HG02588 (cell line): ENCODE measurements around the gene ARGLU1.
"Not testable (repeated sequence)": the region's sequence is repeated elsewhere in the genome, so short reads cannot be mapped to it uniquely, and the experiment has no call there.

Experiments used
- ATAC-seq: cut with Tn5 transposase; IDR thresholded peaks from one replicate; pipeline ENCODE4 v1.9.1; 2021; ENCODE audit warnings: mild to moderate bottlenecking, moderate library complexity; ENCODE audit not compliant: unreplicated experiment

Gene ARGLU1

GRCh38 chr13:106567474-106568298 lies at the start of gene ARGLU1:
TSS of gene ARGLU1 (minus strand) at chr13:106568137. CDS start at chr13:106567919, 218 bp downstream.
- ATAC-seq: peak; percentile 70

- ATAC-seq: no peak
Observed at GRCh38 chr13:106617561-106617960, 49.6 kb upstream of the ARGLU1 start.

DNA sequence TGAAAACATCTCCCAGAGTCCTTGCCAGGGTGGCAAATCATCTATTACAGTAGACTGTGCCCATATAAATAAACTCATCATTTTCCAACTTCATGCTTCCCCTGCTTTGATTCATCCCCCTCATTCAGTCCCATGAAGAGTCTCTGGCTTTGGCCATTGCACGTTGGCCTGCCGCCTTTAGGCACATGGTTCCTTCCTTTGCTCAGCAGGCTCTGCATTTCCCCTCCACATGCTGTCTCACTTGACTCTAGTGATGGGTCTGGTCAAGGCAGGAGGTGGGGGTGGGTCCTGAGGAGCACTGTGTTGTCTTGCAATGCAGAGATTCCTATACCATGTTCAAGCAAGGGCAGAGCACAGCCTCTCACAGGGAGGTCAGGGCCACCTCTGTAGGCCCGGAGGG lies 48.8 kb upstream of the ARGLU1 start:
- no peak for ATAC-seq

DNA sequence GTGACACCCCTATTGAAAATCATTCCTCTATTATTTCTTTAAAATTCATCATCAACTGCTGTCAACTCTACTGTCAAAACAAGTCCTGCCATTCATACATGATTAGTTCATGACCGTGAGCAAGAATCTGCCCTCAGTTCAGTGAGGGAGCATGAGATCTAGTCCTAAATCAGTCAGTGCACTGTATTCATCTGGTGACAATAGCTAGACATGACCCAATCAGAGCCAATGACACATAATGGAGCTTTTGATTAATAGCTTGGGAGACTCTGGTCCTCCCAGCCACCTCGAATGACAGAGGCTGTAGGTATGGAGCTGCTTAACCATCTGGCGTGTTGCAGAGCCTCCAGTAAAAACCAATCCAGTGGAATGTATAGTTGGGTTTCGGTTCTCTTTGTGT lies 46.9 kb upstream of the ARGLU1 start:
- ATAC-seq: no peak

DNA sequence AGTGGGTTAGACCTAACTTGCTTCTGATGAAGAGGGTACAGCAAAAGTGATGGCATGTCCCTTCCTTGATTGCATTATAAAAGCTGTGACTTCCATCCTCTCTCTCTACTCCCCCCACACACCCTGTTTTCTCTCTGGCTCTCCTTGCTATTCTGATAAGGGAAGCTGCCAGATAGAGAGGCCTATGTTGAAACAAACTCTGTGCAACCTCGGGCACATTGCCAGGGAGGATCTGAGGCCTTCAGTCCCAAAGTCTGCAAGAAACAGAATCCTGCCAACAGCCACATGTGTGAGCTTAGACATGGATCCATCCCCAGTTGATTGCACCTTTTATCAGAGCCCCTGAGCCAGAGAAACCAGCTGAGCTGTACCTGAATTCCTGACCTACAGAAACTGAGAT lies 44.8 kb upstream of the ARGLU1 start:
- no peak for ATAC-seq

DNA sequence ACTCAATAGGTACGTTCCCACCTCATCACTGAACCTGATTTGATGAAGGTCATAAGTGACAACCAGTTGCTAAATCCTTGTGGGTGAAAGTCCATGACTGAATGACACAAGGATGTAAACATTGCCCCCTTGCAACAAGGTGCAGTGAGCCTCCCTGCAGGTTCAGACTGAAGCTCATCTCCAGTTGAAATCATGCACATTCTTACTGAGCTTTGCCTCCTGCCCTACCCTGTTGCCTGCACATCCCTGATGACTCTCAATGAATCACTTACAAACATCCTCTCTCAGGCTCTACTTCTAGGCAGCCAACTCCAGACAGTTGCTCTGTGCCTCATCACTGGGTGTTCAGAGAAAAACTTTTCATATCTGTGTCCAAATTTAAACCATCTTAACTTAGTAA lies 42.5 kb upstream of the ARGLU1 start:
- ATAC-seq: no peak

GRCh38 chr13:106609116-106609515 lies 41.2 kb upstream of the ARGLU1 start:
- ATAC-seq: no peak

DNA sequence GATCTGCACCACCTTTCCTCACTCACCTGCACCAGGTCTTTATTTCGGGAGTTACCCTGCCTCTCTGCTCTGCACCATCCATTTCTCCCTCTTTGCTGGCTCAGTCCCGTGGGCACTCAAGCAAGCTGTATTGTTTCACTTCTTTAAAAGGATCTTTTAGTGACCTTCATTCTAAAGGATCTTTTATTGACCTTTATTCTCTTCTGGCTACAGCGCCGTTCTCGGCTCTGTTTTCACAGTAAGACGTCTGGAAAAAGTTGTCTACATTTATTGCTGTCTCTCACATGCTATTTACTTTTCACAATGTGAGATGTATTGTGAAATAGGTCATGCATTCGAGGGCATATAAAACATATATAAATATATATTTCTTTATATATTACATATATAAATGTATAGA lies 35.6 kb upstream of the ARGLU1 start:
- no peak for ATAC-seq

DNA sequence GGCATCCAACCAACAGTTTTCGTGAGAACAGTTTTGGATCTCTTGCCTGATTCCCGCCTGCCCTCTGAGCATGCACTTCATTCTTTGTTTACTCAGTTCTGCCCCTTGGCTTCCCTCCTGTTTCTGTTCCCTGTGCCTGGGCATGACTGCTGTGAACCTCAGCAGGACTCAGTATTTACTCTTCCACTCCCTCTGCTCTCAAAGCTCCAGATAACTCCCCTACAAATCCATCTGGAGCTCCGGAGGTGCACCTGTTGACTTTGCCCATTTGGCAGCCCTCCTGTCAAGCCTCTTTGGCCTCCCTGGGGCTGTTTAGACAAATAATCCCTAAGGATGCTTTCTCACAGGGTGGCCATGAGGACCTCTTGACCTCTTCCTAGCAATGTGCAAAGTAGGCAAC lies 34.2 kb upstream of the ARGLU1 start:
- no peak for ATAC-seq

- ATAC-seq: no peak
Observed at GRCh38 chr13:106601489-106601888, 33.6 kb upstream of the ARGLU1 start.

DNA sequence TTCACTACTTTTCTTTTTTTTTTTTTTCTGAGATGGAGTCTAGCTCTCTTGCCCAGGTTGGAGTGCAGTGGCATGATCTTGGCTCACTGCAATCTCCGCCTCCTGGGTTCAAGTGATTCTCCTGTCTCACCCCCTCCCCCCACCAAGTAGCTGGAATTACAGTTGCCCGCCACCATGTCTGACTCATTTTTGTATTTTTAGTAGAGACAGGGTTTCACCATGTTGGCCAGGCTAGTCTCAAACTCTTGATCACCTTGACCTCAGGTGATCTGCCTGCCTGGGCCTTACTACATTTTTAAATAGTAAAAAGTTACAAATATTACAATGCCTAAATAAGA lies 32.8 kb upstream of the ARGLU1 start:
- not testable (repeated sequence) for ATAC-seq

DNA sequence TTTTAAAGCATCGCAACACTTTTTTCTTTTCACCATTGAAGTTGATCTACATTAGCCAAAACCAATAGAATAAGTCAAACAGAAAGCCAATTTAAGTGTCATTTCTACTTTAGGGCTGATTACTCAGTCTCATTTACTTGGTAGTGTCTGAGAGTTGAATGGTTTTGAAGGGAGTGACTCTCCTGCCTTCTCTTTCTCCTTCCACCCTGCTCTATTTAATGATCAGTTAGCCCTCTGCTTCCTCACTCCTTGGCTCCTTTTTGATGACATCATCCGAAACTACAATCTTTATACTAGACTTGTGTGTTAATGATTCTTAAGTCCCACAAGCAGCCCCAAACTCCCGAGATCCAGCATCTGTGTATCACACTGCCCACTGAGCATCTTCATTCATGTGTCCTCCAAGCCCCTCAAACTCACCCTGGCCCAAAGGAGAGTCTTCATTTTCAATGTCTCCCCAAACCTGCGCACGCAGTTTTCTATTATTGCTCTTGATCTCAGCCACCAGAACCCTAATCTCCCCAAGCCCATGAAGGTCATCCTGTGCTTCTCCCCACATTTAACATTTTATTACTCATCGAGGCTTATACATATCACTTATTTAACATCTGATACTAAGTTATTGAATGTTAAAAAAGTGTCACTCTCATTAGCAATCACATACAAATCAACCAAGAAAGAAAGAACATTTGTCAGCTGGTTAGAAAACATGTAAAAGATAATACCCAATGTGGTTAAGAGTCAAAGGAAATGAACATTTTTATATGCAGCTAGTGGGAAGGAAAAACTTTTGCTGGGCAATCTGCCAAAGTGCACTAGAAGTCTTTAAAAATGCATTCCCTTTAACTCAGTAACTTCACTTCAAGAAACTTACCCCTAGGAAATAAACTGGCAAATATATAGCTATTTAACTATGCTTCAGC lies 32.2 kb upstream of the ARGLU1 start:
- ATAC-seq: no peak

DNA sequence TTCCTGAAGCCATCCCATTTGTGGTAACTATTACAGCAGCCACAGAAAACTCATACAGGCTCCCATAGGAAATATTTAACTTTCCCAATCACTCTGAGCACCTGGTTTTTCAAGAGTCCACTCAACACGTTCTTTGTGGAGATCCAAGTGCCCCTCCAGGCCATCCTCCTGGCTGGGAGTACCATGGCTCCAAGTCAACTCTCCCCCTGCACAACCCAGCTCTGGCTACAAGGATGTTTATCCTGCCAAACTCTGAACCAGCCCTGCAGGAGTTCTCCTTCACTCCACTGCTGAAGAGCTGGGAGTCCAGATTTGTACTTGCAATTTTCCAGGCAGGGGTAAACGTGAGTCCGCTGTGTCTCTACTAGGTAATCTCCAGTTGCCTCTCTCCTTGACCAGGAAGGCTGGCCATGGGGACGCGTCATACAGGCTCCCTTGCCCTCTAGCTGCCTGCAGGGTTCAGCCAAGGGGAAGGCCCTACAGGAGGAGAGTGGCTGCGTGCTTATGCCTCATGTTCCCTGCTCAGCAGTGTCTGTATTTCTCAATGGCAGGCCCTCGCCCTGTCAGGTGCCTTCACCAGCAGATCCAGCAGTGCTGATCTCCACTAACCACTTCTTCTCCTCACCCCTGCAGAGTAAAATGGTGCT lies 29.9 kb upstream of the ARGLU1 start:
- ATAC-seq: no peak

- ATAC-seq: no peak
Observed at GRCh38 chr13:106597186-106597585, 29.2 kb upstream of the ARGLU1 start.

GRCh38 chr13:106596275-106596937 lies 28.5 kb upstream of the ARGLU1 start:
- no peak for ATAC-seq

DNA sequence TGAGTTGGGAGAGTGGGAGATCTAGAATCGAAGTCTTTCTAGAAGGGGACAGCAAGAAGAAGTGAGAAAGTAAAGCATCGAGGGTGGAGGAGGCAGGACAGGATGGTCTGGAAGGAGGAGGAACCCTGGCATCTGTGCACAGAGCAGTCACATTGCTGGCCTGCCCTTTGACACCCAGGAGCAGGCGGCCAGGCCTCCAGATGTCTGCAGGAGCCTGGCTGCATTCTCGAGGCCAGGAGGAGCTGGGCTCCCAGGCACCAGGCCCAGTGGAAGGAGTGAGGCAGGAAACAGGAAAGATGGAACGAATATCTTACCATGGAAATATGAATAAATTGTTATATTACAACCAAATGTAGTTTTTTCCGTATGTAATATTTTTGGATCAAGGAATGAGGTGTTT lies 27.7 kb upstream of the ARGLU1 start:
- ATAC-seq: no peak

- no peak for ATAC-seq
Observed at GRCh38 chr13:106594980-106595379, 27.0 kb upstream of the ARGLU1 start.

- ATAC-seq: no peak
Observed at GRCh38 chr13:106593132-106593531, 25.2 kb upstream of the ARGLU1 start.

DNA sequence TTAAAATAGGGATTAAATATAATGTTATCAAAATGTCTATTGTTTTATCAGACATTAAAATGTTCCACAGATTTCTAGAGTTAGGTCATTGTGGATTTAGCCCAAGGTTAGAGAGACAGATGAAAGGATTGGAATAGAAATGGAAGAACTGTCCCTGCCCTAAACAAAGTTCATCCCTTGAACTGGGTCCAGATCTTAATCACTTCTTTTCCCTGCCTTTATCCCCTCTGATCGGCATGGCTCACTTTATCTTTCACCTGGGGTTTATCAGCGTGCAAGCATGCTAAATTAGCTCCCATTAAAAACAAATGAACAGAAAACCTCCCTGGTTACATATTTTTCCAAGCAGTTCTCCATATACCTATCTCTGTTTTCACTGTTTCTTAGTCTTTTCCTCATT lies 23.4 kb upstream of the ARGLU1 start:
- ATAC-seq: no peak

DNA sequence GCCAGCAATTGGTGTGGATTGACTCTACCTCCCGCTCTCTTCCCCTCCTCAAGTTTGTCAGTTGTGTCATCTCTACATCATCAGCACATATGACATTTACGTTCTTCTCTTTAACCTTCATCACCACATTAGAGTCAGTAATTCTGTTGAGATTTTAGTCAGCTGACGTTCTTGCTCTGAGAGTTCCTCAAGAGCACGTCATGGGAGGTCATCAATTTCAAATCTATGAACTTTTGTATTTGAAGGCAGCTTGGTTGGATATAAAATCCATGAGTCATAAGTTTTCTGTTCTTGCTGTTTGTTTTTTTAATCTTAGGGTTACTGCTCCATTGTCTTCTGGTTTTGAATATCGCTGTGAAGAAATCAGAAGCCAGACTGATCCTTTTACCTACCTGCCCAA lies 21.8 kb upstream of the ARGLU1 start:
- ATAC-seq: no peak

- no peak for ATAC-seq
Observed at GRCh38 chr13:106588367-106588766, 20.4 kb upstream of the ARGLU1 start.
